Endothelial cell of umbilical vein (primary cell): ENCODE data around the gene PNLDC1.

Experiments used
- EZH2 ChIP-seq: IDR thresholded peaks from 2 replicates; pipeline ENCODE4 v1.6.1; 2012; ENCODE audit warnings: borderline replicate concordance, low read depth, mild to moderate bottlenecking, moderate library complexity, low read length, inconsistent platforms; ENCODE audit not compliant: severe bottlenecking
- GATA2 ChIP-seq: IDR thresholded peaks from 2 replicates; pipeline ENCODE4 v1.7.0; 2011; ENCODE audit warnings: low read depth, mild to moderate bottlenecking, moderate library complexity, mixed read lengths, low read length; ENCODE audit not compliant: insufficient read length, insufficient read depth
- JUN ChIP-seq: IDR thresholded peaks from 2 replicates; pipeline ENCODE4 v1.6.1; 2011; ENCODE audit warnings: borderline replicate concordance, low read depth; ENCODE audit not compliant: insufficient read length, insufficient read depth
- MAX ChIP-seq: IDR thresholded peaks from 2 replicates; pipeline ENCODE4 v1.6.1; 2011; ENCODE audit not compliant: insufficient read depth, insufficient read length
- POLR2A ChIP-seq: IDR thresholded peaks from 2 replicates; pipeline ENCODE4 v1.6.1; 2012; ENCODE audit warnings: low read depth, mild to moderate bottlenecking, control low read depth, low read length
- POLR2AphosphoS5 ChIP-seq: IDR thresholded peaks from 2 replicates; pipeline ENCODE4 v1.6.1; 2012; ENCODE audit warnings: low read depth, mild to moderate bottlenecking, control low read depth, low read length, moderate library complexity; ENCODE audit not compliant: insufficient read depth
- TF ChIP-seq, protein P1 (sequence below), 2 donors: IDR thresholded peaks; 1 replicate in 1 of 2; 2 replicates in 1 of 2; pipeline ENCODE4 v1.5.1; 2011; ENCODE audit warnings: low read length in 2 of 2, mild to moderate bottlenecking in 2 of 2, moderate library complexity in 2 of 2, control low read depth in 1 of 2, inconsistent platforms in 1 of 2, low read depth in 1 of 2; ENCODE audit not compliant: insufficient read depth in 1 of 2; ENCODE audit errors: extremely low read depth in 1 of 2

DNA sequence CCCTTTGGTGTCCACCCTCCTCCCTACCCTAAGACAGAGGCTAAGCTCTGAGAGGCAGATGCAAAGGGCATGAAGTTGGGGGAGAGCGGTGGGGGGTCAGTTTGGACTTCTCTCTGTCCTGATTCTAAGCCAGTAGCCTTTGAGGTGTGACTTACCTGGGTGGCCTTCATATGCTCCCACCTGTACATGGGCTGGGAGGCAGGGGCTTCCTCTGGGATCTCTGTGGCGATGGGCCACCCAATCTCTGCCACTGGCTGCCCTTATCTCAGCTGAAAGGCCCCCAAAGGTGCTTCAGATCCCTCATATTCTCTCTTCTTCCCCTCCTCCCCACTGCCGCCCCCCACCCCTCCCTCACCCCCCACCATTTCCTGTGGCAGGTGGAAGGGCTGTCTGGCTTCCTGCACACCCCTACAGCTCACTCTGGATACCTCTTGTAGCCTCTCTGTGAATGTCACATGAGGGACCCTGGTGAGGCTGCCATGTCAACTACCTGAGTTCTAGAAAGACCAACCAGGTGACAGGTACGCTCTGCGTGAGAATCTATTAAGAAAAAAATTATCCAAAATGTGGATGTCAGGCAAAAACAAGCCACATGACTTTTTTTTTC lies 34.0 kb downstream of the PNLDC1 start:
- TF ChIP-seq, protein P1, sequence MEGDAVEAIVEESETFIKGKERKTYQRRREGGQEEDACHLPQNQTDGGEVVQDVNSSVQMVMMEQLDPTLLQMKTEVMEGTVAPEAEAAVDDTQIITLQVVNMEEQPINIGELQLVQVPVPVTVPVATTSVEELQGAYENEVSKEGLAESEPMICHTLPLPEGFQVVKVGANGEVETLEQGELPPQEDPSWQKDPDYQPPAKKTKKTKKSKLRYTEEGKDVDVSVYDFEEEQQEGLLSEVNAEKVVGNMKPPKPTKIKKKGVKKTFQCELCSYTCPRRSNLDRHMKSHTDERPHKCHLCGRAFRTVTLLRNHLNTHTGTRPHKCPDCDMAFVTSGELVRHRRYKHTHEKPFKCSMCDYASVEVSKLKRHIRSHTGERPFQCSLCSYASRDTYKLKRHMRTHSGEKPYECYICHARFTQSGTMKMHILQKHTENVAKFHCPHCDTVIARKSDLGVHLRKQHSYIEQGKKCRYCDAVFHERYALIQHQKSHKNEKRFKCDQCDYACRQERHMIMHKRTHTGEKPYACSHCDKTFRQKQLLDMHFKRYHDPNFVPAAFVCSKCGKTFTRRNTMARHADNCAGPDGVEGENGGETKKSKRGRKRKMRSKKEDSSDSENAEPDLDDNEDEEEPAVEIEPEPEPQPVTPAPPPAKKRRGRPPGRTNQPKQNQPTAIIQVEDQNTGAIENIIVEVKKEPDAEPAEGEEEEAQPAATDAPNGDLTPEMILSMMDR (IDR thresholded peaks at IDR 0.05; ENCODE audit: extremely low read depth in 1 of 2, insufficient read depth in 1 of 2, low read depth in 1 of 2, low read length in 2 of 2) = no peak
- no peak for TF ChIP-seq JUN
- no peak for TF ChIP-seq POLR2A
- TF ChIP-seq POLR2AphosphoS5 = no peak
- TF ChIP-seq GATA2 = no peak
- TF ChIP-seq MAX = no peak
- no peak for TF ChIP-seq EZH2
